ENCODE measurements around the gene RSPH4A.

RSPH4A gene

DNA sequence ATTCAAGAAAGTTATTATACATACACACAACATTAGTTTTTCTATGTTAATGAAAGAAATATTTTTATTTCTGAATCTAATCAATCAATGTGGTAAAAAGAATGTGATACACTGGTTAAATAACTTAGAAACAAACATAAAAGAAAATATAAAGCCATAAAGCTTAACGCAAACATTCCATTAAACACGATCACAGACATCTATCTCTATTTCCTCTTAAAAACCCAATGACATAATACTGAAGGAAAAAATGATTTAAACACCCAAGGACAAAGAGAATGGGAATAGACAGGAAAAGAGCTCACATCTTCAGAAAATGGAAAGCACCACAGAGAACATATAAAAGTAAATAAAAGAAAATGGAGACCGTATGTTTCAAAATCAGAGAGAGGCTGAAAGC lies 32.9 kb downstream of the RSPH4A start:
- H3K4me3 ChIP-seq (ENCODE audit: low read depth, low read length) = no peak overlapping the region
- H3K36me3 ChIP-seq (ENCODE audit: control insufficient read depth in 2 of 2, insufficient read depth in 1 of 2, low read length in 2 of 2) = peaks cover 17 to 51% of the 10 kb centered on the region in 2 experiments
- ChIA-PET POLR2A (no interaction called here), CTCF (interaction anchor here (0.6 to 2.6 kb wide), 8 partner anchors 12 to 381 kb away, joined by 3 to 7 read pairs (median 4); no protein-coding TSS in a partner anchor)
- no peak overlapping the region for H3K27ac ChIP-seq (ENCODE audit: extremely low read depth, low read depth, low read length)
- no peaks in the 10 kb centered on the region for H3K9me3 ChIP-seq (ENCODE audit: control insufficient read depth, insufficient read depth, low read depth, low read length)
- peaks cover 11% of the 10 kb centered on the region for H3K4me1 ChIP-seq (ENCODE audit: control insufficient read depth, insufficient read depth, low read length)
- no peak for TF ChIP-seq YY2 (tag by site-specific recombination; IDR thresholded peaks at IDR 0.05)
- TF ChIP-seq ZBTB1 (tag by site-specific recombination; IDR thresholded peaks at IDR 0.05) = no peak
- TF ChIP-seq BCL11B (tag by site-specific recombination; IDR thresholded peaks at IDR 0.05; ENCODE audit: low read depth) = peak; percentile 71; the same call in 1 of the 2 replicates
- TF ChIP-seq, protein P1, sequence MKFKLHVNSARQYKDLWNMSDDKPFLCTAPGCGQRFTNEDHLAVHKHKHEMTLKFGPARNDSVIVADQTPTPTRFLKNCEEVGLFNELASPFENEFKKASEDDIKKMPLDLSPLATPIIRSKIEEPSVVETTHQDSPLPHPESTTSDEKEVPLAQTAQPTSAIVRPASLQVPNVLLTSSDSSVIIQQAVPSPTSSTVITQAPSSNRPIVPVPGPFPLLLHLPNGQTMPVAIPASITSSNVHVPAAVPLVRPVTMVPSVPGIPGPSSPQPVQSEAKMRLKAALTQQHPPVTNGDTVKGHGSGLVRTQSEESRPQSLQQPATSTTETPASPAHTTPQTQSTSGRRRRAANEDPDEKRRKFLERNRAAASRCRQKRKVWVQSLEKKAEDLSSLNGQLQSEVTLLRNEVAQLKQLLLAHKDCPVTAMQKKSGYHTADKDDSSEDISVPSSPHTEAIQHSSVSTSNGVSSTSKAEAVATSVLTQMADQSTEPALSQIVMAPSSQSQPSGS (tag by site-specific recombination; IDR thresholded peaks at IDR 0.05; ENCODE audit: low read depth) = peak; percentile 68; the same call in 1 of the 2 replicates
- no peak for TF ChIP-seq ZNF121 (tag by site-specific recombination; IDR thresholded peaks at IDR 0.05)
- TF ChIP-seq, protein P2, sequence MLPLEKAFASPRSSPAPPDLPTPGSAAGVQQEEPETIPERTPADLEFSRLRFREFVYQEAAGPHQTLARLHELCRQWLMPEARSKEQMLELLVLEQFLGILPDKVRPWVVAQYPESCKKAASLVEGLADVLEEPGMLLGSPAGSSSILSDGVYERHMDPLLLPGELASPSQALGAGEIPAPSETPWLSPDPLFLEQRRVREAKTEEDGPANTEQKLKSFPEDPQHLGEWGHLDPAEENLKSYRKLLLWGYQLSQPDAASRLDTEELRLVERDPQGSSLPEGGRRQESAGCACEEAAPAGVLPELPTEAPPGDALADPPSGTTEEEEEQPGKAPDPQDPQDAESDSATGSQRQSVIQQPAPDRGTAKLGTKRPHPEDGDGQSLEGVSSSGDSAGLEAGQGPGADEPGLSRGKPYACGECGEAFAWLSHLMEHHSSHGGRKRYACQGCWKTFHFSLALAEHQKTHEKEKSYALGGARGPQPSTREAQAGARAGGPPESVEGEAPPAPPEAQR (tag by site-specific recombination; IDR thresholded peaks at IDR 0.05) = no peak
- no peak for TF ChIP-seq ZNF623 (tag by site-specific recombination; IDR thresholded peaks at IDR 0.05)
- peak; percentile 39; the same call in 1 of the 2 replicates for TF ChIP-seq FEZF1 (tag by site-specific recombination; IDR thresholded peaks at IDR 0.05)
- TF ChIP-seq ZNF843 (tag by site-specific recombination; IDR thresholded peaks at IDR 0.05) = peak; percentile 84
- TF ChIP-seq, protein P3, sequence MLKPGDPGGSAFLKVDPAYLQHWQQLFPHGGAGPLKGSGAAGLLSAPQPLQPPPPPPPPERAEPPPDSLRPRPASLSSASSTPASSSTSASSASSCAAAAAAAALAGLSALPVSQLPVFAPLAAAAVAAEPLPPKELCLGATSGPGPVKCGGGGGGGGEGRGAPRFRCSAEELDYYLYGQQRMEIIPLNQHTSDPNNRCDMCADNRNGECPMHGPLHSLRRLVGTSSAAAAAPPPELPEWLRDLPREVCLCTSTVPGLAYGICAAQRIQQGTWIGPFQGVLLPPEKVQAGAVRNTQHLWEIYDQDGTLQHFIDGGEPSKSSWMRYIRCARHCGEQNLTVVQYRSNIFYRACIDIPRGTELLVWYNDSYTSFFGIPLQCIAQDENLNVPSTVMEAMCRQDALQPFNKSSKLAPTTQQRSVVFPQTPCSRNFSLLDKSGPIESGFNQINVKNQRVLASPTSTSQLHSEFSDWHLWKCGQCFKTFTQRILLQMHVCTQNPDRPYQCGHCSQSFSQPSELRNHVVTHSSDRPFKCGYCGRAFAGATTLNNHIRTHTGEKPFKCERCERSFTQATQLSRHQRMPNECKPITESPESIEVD (tag by site-specific recombination; IDR thresholded peaks at IDR 0.05) = peak; percentile 77
- no peak for TF ChIP-seq ZNF830 (tag by site-specific recombination; IDR thresholded peaks at IDR 0.05; ENCODE audit: low read depth)
- TF ChIP-seq ZNF558 (tag by site-specific recombination; IDR thresholded peaks at IDR 0.05) = 0 out of 2 replicates have a peak, but pooled peaks have one; percentile 46
- TF ChIP-seq, protein P4, sequence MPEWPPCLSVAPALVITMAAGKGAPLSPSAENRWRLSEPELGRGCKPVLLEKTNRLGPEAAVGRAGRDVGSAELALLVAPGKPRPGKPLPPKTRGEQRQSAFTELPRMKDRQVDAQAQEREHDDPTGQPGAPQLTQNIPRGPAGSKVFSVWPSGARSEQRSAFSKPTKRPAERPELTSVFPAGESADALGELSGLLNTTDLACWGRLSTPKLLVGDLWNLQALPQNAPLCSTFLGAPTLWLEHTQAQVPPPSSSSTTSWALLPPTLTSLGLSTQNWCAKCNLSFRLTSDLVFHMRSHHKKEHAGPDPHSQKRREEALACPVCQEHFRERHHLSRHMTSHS (tag by site-specific recombination; IDR thresholded peaks at IDR 0.05) = no peak
- no peak for TF ChIP-seq ZNF670 (tag by site-specific recombination; IDR thresholded peaks at IDR 0.05; ENCODE audit: low read depth)
- TF ChIP-seq, protein P5, sequence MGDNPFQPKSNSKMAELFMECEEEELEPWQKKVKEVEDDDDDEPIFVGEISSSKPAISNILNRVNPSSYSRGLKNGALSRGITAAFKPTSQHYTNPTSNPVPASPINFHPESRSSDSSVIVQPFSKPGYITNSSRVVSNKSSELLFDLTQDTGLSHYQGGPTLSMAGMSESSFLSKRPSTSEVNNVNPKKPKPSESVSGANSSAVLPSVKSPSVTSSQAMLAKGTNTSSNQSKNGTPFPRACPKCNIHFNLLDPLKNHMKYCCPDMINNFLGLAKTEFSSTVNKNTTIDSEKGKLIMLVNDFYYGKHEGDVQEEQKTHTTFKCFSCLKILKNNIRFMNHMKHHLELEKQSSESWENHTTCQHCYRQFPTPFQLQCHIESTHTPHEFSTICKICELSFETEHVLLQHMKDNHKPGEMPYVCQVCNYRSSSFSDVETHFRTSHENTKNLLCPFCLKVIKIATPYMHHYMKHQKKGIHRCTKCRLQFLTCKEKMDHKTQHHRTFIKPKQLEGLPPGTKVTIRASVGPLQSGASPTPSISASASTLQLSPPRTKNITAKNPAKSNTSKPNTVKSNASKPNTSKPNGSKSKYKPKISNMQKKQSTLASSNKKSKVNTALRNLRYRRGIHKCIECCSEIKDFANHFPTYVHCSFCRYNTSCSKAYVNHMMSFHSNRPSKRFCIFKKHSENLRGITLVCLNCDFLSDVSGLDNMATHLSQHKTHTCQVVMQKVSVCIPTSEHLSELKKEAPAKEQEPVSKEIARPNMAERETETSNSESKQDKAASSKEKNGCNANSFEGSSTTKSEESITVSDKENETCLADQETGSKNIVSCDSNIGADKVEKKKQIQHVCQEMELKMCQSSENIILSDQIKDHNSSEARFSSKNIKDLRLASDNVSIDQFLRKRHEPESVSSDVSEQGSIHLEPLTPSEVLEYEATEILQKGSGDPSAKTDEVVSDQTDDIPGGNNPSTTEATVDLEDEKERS (tag by site-specific recombination; IDR thresholded peaks at IDR 0.05) = no peak
- TF ChIP-seq ZXDB (tag by site-specific recombination; IDR thresholded peaks at IDR 0.05) = peak; percentile 47
- TF ChIP-seq ZNF404 (tag by site-specific recombination; IDR thresholded peaks at IDR 0.05) = no peak
- peak; percentile 49; the same call in 1 of the 2 replicates for TF ChIP-seq ZNF629 (tag by site-specific recombination; IDR thresholded peaks at IDR 0.05)
- TF ChIP-seq ZNF174 (tag by site-specific recombination; IDR thresholded peaks at IDR 0.05) = no peak
- TF ChIP-seq ZNF366 (tag by site-specific recombination; conservative IDR thresholded peaks at IDR 0.05) = 0 out of 2 replicates have a peak, but pooled peaks have one; percentile 26
- peak; percentile 66 for TF ChIP-seq ZEB2 (tag by site-specific recombination; IDR thresholded peaks at IDR 0.05)
- TF ChIP-seq, protein P6, sequence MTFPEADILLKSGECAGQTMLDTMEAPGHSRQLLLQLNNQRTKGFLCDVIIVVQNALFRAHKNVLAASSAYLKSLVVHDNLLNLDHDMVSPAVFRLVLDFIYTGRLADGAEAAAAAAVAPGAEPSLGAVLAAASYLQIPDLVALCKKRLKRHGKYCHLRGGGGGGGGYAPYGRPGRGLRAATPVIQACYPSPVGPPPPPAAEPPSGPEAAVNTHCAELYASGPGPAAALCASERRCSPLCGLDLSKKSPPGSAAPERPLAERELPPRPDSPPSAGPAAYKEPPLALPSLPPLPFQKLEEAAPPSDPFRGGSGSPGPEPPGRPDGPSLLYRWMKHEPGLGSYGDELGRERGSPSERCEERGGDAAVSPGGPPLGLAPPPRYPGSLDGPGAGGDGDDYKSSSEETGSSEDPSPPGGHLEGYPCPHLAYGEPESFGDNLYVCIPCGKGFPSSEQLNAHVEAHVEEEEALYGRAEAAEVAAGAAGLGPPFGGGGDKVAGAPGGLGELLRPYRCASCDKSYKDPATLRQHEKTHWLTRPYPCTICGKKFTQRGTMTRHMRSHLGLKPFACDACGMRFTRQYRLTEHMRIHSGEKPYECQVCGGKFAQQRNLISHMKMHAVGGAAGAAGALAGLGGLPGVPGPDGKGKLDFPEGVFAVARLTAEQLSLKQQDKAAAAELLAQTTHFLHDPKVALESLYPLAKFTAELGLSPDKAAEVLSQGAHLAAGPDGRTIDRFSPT (tag by site-specific recombination; IDR thresholded peaks at IDR 0.05) = 0 out of 2 replicates have a peak, but pooled peaks have one; percentile 50
